ENCODE data around the gene TNFRSF1A.

Gene TNFRSF1A

DNA sequence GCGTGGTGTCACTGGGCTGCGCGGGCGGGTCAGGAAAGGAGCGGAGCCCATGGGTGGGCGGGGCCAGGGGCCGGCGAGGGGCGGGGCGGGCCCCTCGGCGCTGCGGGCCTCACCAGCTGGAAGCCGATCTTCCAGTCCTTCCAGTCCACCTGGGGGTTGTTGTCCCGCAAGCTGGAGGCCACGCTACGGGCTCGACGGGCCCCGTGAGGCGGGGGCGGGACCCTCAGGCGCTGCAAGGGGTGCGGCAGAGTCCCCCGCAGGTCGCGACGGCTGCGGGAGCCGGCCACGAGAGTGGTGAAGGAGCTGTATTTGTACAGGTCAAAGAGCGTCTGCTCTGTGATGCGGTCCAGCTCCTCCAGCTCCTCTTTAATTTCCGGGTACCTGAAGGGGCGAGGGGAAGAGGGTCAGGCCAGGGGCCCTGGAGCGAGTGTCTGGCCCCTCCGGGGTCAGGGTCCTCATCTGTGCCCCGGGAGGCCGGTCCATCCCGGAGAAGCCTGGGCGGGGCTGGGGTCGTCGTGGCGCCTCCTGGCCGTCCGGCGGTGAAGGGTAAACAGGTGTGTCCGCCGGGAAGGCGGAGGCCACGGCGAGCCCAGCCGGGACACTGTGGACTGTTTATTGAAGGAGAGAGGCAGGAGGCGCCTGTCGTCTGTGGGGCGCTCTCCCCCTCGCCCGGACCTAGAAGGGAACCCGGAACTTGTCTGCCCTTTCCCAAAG is 21.6 kb upstream of the TNFRSF1A start:
- Histone ChIP-seq H3K9me3 (ENCODE audit: control insufficient read depth, low read length) (no peaks in the 10 kb centered on the region), H3K4me3 (ENCODE audit: extremely low read depth, insufficient read depth, low read length, poor library complexity, severe bottlenecking) (peak overlapping the region; percentile 49), H3K36me3 (ENCODE audit: control insufficient read depth, insufficient read depth, low read length) (no peaks in the 10 kb centered on the region), H3K27ac (ENCODE audit: low read depth, low read length, severe bottlenecking) (no peak overlapping the region), H3K4me1 (ENCODE audit: control insufficient read depth, insufficient read depth, low read length, poor library complexity, severe bottlenecking) (peaks cover 5% of the 10 kb centered on the region)
- WGBS, 2 experiments (ENCODE audit: insufficient coverage in 2 of 2), result 16 to 21% methylated on average over 38 to 43 of the region's 59 CpGs

DNA sequence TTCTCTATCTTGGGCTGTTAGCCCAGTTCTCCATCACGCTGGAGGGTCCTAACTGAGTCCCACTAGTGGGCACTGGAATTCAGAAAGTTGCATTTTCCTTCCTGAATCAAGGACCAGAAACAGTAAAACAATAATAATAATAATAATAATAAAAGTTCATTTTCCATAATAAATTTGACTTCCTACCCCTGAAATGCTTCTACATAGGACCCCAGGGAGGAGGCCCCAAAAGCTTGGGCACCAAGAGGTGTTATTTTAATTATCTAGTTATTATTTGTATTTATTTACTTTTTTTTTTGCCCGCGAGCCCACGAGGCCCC is 21.1 kb upstream of the TNFRSF1A start:
- H3K27ac ChIP-seq (ENCODE audit: low read depth, low read length, severe bottlenecking), result no peak overlapping the region
- H3K36me3 ChIP-seq (ENCODE audit: control insufficient read depth, insufficient read depth, low read length), result no peaks in the 10 kb centered on the region
- H3K9me3 ChIP-seq (ENCODE audit: control insufficient read depth, low read length), result no peaks in the 10 kb centered on the region
- peaks cover 5% of the 10 kb centered on the region for H3K4me1 ChIP-seq (ENCODE audit: control insufficient read depth, insufficient read depth, low read length, poor library complexity, severe bottlenecking)
- peak overlapping the region; percentile 49 for H3K4me3 ChIP-seq (ENCODE audit: extremely low read depth, insufficient read depth, low read length, poor library complexity, severe bottlenecking)
- 100% methylated on average over 1 of the region's 4 CpGs; no CpG with 5 or more reads in 1 of the 2 experiments for WGBS, 2 experiments (ENCODE audit: insufficient coverage in 2 of 2)

DNA sequence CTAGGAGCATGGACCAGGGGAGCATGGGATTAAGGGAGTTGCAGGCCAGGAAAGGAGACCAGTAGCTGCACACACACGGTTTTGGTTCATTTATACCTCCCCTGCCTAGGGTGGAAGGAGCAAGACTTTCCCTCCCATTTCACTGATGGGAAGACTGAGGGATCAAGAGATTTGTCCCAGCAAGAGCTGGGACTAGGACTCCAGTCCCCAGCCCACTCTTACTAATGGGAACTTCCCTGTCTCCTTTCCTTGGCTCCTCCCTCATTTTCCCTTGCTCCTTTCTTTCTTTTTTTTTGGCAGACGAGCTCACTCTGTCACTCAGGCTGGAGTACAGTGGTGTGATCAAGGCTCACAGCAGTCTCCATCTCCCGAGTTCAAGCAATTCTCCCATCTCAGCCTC is 20.5 kb upstream of the TNFRSF1A start:
- Histone ChIP-seq H3K9me3 (ENCODE audit: control insufficient read depth, low read length) (no peaks in the 10 kb centered on the region), H3K4me1 (ENCODE audit: control insufficient read depth, insufficient read depth, low read length, poor library complexity, severe bottlenecking) (peaks cover 5% of the 10 kb centered on the region), H3K36me3 (ENCODE audit: control insufficient read depth, insufficient read depth, low read length) (no peaks in the 10 kb centered on the region), H3K4me3 (ENCODE audit: extremely low read depth, insufficient read depth, low read length, poor library complexity, severe bottlenecking) (no peak overlapping the region), H3K27ac (ENCODE audit: low read depth, low read length, severe bottlenecking) (no peak overlapping the region)
- 80 to 89% methylated on average over 1 to 2 of the region's 3 CpGs for WGBS, 2 experiments (ENCODE audit: insufficient coverage in 2 of 2)

DNA sequence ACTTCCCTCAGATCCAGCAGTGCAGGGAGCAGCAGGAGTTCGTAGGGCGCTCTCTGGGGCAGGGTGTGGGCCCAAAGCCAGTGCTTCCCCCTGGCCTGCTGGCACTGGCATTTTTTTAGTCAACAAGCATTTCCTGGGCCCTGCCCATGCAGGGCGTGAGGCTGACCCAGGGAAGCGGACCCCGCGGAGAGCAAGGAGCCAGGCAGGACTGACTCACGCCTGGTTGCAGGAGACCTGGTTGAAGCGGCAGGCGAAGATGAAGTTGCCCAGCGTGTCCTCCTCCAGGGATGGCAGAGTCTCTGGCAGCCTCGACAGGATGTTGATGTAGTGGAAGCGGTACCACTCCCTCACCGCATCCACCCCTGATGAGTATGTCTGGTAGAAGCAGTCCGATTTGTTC is 20.0 kb upstream of the TNFRSF1A start:
- 92 to 97% methylated on average over 14 of the region's 14 CpGs for WGBS, 2 experiments (ENCODE audit: insufficient coverage in 2 of 2)
- Histone ChIP-seq H3K36me3 (ENCODE audit: control insufficient read depth, insufficient read depth, low read length) (no peaks in the 10 kb centered on the region), H3K4me3 (ENCODE audit: extremely low read depth, insufficient read depth, low read length, poor library complexity, severe bottlenecking) (no peak overlapping the region), H3K27ac (ENCODE audit: low read depth, low read length, severe bottlenecking) (no peak overlapping the region), H3K9me3 (ENCODE audit: control insufficient read depth, low read length) (no peaks in the 10 kb centered on the region), H3K4me1 (ENCODE audit: control insufficient read depth, insufficient read depth, low read length, poor library complexity, severe bottlenecking) (peaks cover 5% of the 10 kb centered on the region)

DNA sequence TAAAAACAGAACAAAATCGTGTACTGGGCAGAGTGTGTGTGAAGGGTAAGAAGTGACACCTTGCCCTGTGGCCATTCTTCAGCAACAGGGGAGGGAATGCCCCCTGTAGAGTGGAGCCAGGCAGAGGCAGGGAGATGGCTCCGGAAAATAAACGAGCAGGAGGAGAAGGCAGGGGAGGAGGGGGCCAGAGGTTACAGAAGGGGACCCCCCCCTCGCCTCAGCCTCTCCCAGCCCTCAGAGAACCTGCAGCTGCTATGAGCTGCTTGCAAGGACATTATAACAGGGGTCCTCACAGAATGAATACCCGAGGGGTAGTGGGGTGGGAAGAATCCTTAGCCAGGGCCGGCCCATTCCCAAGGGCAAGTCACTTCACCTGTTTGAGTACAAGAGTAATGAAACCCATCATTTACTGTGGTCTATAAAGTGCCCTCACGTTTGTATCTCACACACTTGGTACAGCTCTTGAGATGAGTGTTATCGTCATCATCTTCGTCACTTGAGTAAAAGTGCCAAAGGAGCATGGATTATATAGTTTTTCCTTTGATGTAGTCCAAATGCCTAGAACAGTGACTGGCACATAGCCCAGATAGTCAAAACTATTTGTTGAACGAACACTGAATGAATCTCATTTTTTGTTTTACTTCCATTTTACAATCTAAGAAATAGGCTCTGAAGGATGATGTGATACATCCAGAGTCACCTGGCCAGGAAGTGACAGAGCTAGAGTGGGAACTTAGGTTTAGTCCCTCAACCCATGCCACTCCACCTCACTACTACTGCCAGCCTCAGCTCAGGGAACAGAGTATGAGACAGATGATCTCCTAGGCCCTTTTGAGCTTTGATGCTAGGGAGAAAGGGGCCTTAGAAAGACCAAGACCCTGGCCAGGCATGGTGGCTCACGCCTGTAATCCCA is 19.0 kb upstream of the TNFRSF1A start:
- WGBS, 2 experiments (ENCODE audit: insufficient coverage in 2 of 2), result 87 to 97% methylated on average over 3 to 7 of the region's 11 CpGs
- Histone ChIP-seq H3K9me3 (ENCODE audit: control insufficient read depth, low read length) (no peaks in the 10 kb centered on the region), H3K36me3 (ENCODE audit: control insufficient read depth, insufficient read depth, low read length) (no peaks in the 10 kb centered on the region), H3K4me3 (ENCODE audit: extremely low read depth, insufficient read depth, low read length, poor library complexity, severe bottlenecking) (no peak overlapping the region), H3K27ac (ENCODE audit: low read depth, low read length, severe bottlenecking) (no peak overlapping the region), H3K4me1 (ENCODE audit: control insufficient read depth, insufficient read depth, low read length, poor library complexity, severe bottlenecking) (peaks cover 5% of the 10 kb centered on the region)

DNA sequence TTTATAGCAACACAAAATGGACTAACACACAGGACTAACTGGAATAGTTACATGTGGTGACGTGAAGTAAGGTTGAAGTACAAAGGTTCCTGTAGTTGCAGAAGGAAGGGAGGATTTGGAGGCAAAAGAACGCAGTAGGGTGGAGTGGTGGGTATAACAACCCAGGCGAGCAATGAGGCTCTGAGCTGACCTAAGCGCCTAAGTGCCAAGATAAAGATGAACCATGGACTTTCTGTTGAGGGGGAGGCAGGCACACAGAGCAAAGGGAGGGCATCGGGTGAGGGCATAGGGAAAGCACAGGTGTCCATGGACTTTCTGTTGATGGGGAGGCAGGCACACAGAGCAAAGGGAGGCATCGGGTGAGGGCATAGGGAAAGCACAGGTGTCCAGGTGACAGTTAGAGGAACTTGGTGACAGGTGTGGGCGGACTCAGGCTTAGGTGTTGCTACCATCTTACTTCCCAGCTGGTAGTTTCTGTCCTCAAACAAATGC is 18.2 kb upstream of the TNFRSF1A start:
- Histone ChIP-seq H3K9me3 (ENCODE audit: control insufficient read depth, low read length) (no peaks in the 10 kb centered on the region), H3K27ac (ENCODE audit: low read depth, low read length, severe bottlenecking) (no peak overlapping the region), H3K4me1 (ENCODE audit: control insufficient read depth, insufficient read depth, low read length, poor library complexity, severe bottlenecking) (peaks cover 5% of the 10 kb centered on the region), H3K4me3 (ENCODE audit: extremely low read depth, insufficient read depth, low read length, poor library complexity, severe bottlenecking) (no peak overlapping the region), H3K36me3 (ENCODE audit: control insufficient read depth, insufficient read depth, low read length) (no peaks in the 10 kb centered on the region)
- WGBS, 2 experiments (ENCODE audit: insufficient coverage in 2 of 2), result 87 to 95% methylated on average over 5 to 6 of the region's 7 CpGs

DNA sequence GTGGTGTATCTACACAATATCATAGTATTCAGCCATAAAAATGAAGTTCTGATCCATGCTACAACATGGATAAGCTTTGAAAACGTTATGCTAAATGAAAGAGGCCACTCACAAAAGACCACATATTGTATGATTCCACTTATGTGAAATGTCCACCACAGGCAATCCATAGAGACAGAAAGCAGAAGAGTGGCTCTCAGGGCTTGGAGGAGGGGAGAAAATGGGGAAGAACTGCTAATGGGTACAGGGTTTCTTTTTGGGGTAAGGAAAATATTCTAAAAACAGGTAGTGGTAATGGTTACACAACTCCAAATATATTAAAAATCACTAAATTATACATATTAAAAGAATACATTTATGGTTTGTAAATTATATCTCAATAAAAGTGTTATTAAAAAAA is 17.0 kb upstream of the TNFRSF1A start:
- Histone ChIP-seq H3K9me3 (ENCODE audit: control insufficient read depth, low read length) (no peaks in the 10 kb centered on the region), H3K4me3 (ENCODE audit: extremely low read depth, insufficient read depth, low read length, poor library complexity, severe bottlenecking) (no peak overlapping the region), H3K27ac (ENCODE audit: low read depth, low read length, severe bottlenecking) (no peak overlapping the region), H3K4me1 (ENCODE audit: control insufficient read depth, insufficient read depth, low read length, poor library complexity, severe bottlenecking) (peaks cover 5% of the 10 kb centered on the region), H3K36me3 (ENCODE audit: control insufficient read depth, insufficient read depth, low read length) (no peaks in the 10 kb centered on the region)
- WGBS, 2 experiments (ENCODE audit: insufficient coverage in 2 of 2), result no CpG with 5 or more reads among the region's 1 CpG

DNA sequence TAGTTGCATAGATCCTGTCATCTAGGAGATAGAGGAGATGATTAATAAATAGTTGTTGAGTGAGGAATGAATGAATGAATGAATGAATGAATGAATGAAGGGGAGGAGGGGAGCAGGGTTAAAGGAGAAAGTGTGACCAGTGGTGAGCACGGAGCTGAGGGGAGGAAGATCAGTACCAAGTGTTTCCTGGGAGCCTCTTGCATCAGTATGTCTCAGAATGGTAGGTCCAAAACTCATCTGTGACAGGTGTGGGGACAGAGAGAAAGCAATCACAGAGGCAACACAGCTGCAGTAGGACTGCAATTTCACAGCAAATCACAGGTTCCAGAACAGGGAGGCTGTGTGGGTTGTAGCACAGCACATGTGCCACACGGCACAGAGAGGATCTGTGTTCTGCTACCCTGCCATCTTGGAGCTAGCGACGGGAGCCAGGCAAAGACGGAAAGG is 14.5 kb upstream of the TNFRSF1A start:
- Histone ChIP-seq H3K36me3 (ENCODE audit: control insufficient read depth, insufficient read depth, low read length) (no peaks in the 10 kb centered on the region), H3K9me3 (ENCODE audit: control insufficient read depth, low read length) (no peaks in the 10 kb centered on the region), H3K27ac (ENCODE audit: low read depth, low read length, severe bottlenecking) (no peak overlapping the region), H3K4me3 (ENCODE audit: extremely low read depth, insufficient read depth, low read length, poor library complexity, severe bottlenecking) (no peak overlapping the region), H3K4me1 (ENCODE audit: control insufficient read depth, insufficient read depth, low read length, poor library complexity, severe bottlenecking) (no peaks in the 10 kb centered on the region)
- 87 to 90% methylated on average over 5 of the region's 5 CpGs for WGBS, 2 experiments (ENCODE audit: insufficient coverage in 2 of 2)

DNA sequence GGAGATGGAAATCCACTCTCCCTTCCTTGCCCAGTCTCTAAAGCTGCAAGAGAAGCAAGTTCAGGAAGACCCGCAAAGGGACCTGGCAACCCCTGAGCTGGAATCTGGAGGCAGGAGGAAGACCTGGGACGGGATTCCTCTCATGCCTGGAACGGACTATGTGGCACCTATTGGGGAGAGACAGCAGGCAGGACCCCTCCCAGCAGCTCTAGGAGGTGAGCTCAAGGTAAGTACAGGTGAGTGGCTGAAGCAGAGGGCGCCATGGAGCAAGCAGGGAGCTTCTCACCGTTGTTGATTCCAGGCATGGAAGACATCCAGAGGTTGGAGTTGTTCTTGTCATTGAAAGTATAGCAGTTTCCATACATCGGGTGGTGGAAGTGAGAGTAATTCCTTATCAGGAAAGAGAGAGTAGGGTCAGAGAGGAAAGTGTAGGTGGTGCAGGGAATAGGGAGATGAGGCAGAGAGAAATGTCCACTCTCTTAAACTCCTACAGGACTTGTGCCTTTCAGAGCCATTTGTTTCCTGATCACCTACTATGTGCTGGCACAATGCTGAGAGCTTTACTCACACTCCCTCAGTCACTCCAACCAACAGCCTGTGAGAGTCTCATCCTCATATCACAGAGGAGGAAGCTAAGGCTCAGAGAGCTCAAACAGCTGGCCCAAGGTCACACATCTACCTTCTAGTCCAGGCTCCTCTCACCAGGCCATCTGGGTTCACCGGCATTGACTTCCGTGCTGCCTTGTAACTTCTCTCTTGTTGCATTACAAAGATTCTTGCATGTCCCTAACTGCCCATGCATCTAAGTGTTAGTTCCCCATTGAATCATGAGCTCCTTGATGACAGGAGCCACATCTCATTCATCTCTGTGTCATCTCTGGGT is 13.9 kb upstream of the TNFRSF1A start:
- 81 to 83% methylated on average over 8 of the region's 8 CpGs for WGBS, 2 experiments (ENCODE audit: insufficient coverage in 2 of 2)

More for the DNA sequence above, 13.9 kb upstream of the TNFRSF1A start:
- Histone ChIP-seq H3K4me3 (ENCODE audit: extremely low read depth, insufficient read depth, low read length, poor library complexity, severe bottlenecking) (no peak overlapping the region), H3K9me3 (ENCODE audit: control insufficient read depth, low read length) (no peaks in the 10 kb centered on the region), H3K36me3 (ENCODE audit: control insufficient read depth, insufficient read depth, low read length) (no peaks in the 10 kb centered on the region), H3K4me1 (ENCODE audit: control insufficient read depth, insufficient read depth, low read length, poor library complexity, severe bottlenecking) (no peaks in the 10 kb centered on the region), H3K27ac (ENCODE audit: low read depth, low read length, severe bottlenecking) (no peak overlapping the region)

Data from mesodermal cell (in vitro differentiated cells).